ENCODE measurements around the gene TXNL4A. TPM values are rescaled to one million over a fixed set of nuclear protein-coding genes. Genes with fewer than 3 reads are reported as not detected.
"Not testable (repeated sequence)": the region's sequence is repeated elsewhere in the genome, so short reads cannot be mapped to it uniquely, and the experiment has no call there.

Gene TXNL4A
- total and polyA plus RNA-seq, 2 donors (not counting 1 experiment from before 2014, with no cell fraction given), result 38.9 to 67.8 TPM

DNA sequence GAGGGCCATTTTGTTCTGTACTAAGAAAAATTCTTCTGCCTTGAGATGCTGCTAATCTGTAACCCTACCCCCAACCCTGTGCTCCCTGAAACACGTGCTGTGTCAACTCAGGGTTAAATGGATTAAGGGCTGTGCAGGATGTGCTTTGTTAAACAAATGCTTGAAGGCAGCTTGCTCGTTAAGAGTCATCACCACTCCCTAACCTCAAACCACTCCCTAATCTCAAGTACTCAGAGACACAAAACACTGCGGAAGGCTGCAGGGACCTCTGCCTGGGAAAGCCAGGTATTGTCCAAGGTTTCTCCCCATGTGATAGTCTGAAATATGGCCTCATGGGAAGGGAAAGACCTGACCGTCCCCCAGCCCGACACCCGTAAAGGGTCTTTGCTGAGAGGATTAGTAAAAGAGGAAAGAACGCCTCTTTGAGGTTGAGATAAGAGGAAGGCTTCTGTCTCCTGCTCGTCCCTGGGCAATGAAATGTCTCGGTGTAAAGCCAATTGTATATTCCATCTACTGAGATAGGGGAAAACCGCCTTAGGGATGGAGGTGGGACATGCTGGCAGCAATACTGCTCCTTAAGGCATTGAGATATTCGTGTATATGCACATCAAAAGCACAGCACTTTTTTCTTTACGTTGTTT, 28.1 kb downstream of the TXNL4A start:
- H4K20me1 ChIP-seq (ENCODE audit: control insufficient read depth, insufficient read depth, low read length, poor library complexity, severe bottlenecking); H3K4me3 ChIP-seq (ENCODE audit: control extremely low read depth in 1 of 5, extremely low read depth in 1 of 5, insufficient read depth in 1 of 5, low read depth in 2 of 5, low read length in 4 of 5); CTCF ChIA-PET; POLR2A ChIA-PET; H3K27me3 Mint-ChIP-seq; H3K9me3 Mint-ChIP-seq (ENCODE audit: insufficient read depth); H3K79me2 ChIP-seq (ENCODE audit: control insufficient read depth, insufficient read depth, low read length); H3K9ac ChIP-seq (ENCODE audit: low read length); ATAC-seq (ENCODE audit: low read depth); H3K4me2 ChIP-seq (replicated peaks; ENCODE audit: low read depth, low read length, poor library complexity, severe bottlenecking); H2AFZ ChIP-seq (ENCODE audit: insufficient read depth, low read depth, low read length, poor library complexity, severe bottlenecking); H3K36me3 ChIP-seq (replicated peaks in 1 of 2; ENCODE audit: control extremely low read depth in 1 of 2, control insufficient read depth in 1 of 2, extremely low read depth in 1 of 2, insufficient read depth in 2 of 2, low read length in 1 of 2); H3K27ac ChIP-seq (ENCODE audit: low read length in 2 of 2); H3K27me3 ChIP-seq (replicated peaks in 1 of 4; ENCODE audit: control extremely low read depth in 1 of 4, control insufficient read depth in 3 of 4, insufficient read depth in 4 of 4, low read length in 3 of 4); DNase-seq: not testable (repeated sequence)
- peaks cover 20 to 37% of the 10 kb centered on the region in 2 donors for H3K4me1 ChIP-seq (ENCODE audit: control insufficient read depth in 2 of 2, insufficient read depth in 2 of 2, low read length in 2 of 2)
- WGBS (ENCODE audit: insufficient coverage), result 37% methylated on average over 5 of the region's 12 CpGs
- H3K4me1 Mint-ChIP-seq, result peaks cover 32% of the 10 kb centered on the region
- H3K9me3 ChIP-seq (ENCODE audit: control extremely low read depth in 1 of 3, control insufficient read depth in 2 of 3, insufficient read depth in 1 of 3, low read length in 2 of 3), result peaks cover 0 to 14% (median 0%) of the 10 kb centered on the region in 3 donors
- intact Hi-C loops (cut with micrococcal nuclease), result loop anchor here (5.0 kb wide), 1 partner anchor 163 kb away; the partner anchor contains the start of gene KCNG2
- H3K4me3 Mint-ChIP-seq, result peak overlapping the region; percentile 62
- peak overlapping the region; percentile 70 for H3K27ac Mint-ChIP-seq

- DNase-seq (no peak), ATAC-seq (ENCODE audit: low read depth) (no peak)
- Mint-ChIP-seq H3K27ac (no peak overlapping the region), H3K4me1 (peaks cover 28% of the 10 kb centered on the region), H3K9me3 (ENCODE audit: insufficient read depth) (no peaks in the 10 kb centered on the region), H3K27me3 (no peaks in the 10 kb centered on the region), H3K4me3 (no peak overlapping the region)
- Histone ChIP-seq H3K4me2 (replicated peaks; ENCODE audit: low read depth, low read length, poor library complexity, severe bottlenecking) (no peak overlapping the region), H4K20me1 (ENCODE audit: control insufficient read depth, insufficient read depth, low read length, poor library complexity, severe bottlenecking) (no peaks in the 10 kb centered on the region), H3K4me3 (ENCODE audit: control extremely low read depth in 1 of 5, extremely low read depth in 1 of 5, insufficient read depth in 1 of 5, low read depth in 2 of 5, low read length in 4 of 5) (no peak overlapping the region), H3K36me3 (replicated peaks in 1 of 2; ENCODE audit: control extremely low read depth in 1 of 2, control insufficient read depth in 1 of 2, extremely low read depth in 1 of 2, insufficient read depth in 2 of 2, low read length in 1 of 2) (no peaks in the 10 kb centered on the region), H3K9ac (ENCODE audit: low read length) (no peak overlapping the region), H3K79me2 (ENCODE audit: control insufficient read depth, insufficient read depth, low read length) (no peaks in the 10 kb centered on the region), H3K27me3 (replicated peaks in 1 of 4; ENCODE audit: control extremely low read depth in 1 of 4, control insufficient read depth in 3 of 4, insufficient read depth in 4 of 4, low read length in 3 of 4) (peaks cover 0 to 6% (median 0%) of the 10 kb centered on the region in 4 experiments), H3K4me1 (ENCODE audit: control insufficient read depth in 2 of 2, insufficient read depth in 2 of 2, low read length in 2 of 2) (peaks cover 9 to 27% of the 10 kb centered on the region in 2 donors), H3K9me3 (ENCODE audit: control extremely low read depth in 1 of 3, control insufficient read depth in 2 of 3, insufficient read depth in 1 of 3, low read length in 2 of 3) (peaks cover 0 to 12% (median 0%) of the 10 kb centered on the region in 3 donors), H3K27ac (ENCODE audit: low read length in 2 of 2) (no peak overlapping the region), H2AFZ (ENCODE audit: insufficient read depth, low read depth, low read length, poor library complexity, severe bottlenecking) (no peak overlapping the region)
- POLR2A ChIA-PET, result no interaction called here
- TF ChIP-seq CTCF (IDR thresholded peaks at IDR 0.05) (no peak), EZH2 (IDR thresholded peaks at IDR 0.05; ENCODE audit: borderline replicate concordance, insufficient read depth, low read depth, low read length, poor library complexity, severe bottlenecking) (no peak)
- no CpG with 5 or more reads among the region's 2 CpGs for WGBS (ENCODE audit: insufficient coverage)
- intact Hi-C loops (cut with micrococcal nuclease), result no loop called here
- CTCF ChIA-PET, result no interaction called here
Observed at GRCh38 chr18:79958981-79959380, 29.4 kb downstream of the TXNL4A start.

All from B cell (primary cell).